ENCODE measurements around the gene RBM33. TPM values are rescaled to one million over a fixed set of nuclear protein-coding genes. Genes with fewer than 3 reads are reported as not detected.

RBM33 gene
- total RNA-seq, 4 donors from 2014 or later = 27.0 to 34.5 (median 32.6) TPM

- Histone ChIP-seq H3K4me1 (peaks cover 21 to 48% (median 37%) of the 10 kb centered on the region in 4 donors), H3K36me3 (no peaks in the 10 kb centered on the region), H3K27me3 (no peaks in the 10 kb centered on the region), H3K27ac (replicated peaks in 1 of 4) (no peak overlapping the region), H3K9me3 (peaks cover 0 to 14% (median 11%) of the 10 kb centered on the region in 4 donors), H3K4me3 (no peak overlapping the region)
- no peak for DNase-seq (ENCODE audit: extremely low spot score)
- intact Hi-C loops (cut with DNase I) = no loop called here
- TF ChIP-seq POLR2A (IDR thresholded peaks at IDR 0.05; ENCODE audit: low read depth) (no peak), EP300 (IDR thresholded peaks at IDR 0.05) (no peak), POLR2AphosphoS5 (IDR thresholded peaks at IDR 0.05) (no peak), CTCF (IDR thresholded peaks at IDR 0.05) (no peak)
- 75% methylated on average over 2 of the region's 2 CpGs for WGBS
Measured at GRCh38 chr7:155653803-155654202, 9.3 kb downstream of the RBM33 start.

- Histone ChIP-seq H3K9me3 (no peaks in the 10 kb centered on the region), H3K27ac (replicated peaks in 1 of 4) (no peak overlapping the region), H3K36me3 (no peaks in the 10 kb centered on the region), H3K4me3 (no peak overlapping the region), H3K27me3 (no peaks in the 10 kb centered on the region), H3K4me1 (peaks cover 21 to 51% (median 44%) of the 10 kb centered on the region in 4 donors)
- no peak for TF ChIP-seq EP300 (IDR thresholded peaks at IDR 0.05)
- TF ChIP-seq CTCF (IDR thresholded peaks at IDR 0.05) = no peak
- no peak for TF ChIP-seq POLR2AphosphoS5 (IDR thresholded peaks at IDR 0.05)
- TF ChIP-seq POLR2A (IDR thresholded peaks at IDR 0.05; ENCODE audit: low read depth) = no peak
- DNase-seq (ENCODE audit: extremely low spot score) = no peak
- intact Hi-C loops (cut with DNase I) = no loop called here
- 68% methylated on average over 7 of the region's 7 CpGs for WGBS
Measured at GRCh38 chr7:155656891-155657290, 12.4 kb downstream of the RBM33 start.

- intact Hi-C loops (cut with DNase I) = no loop called here
- TF ChIP-seq CTCF (IDR thresholded peaks at IDR 0.05) (no peak), POLR2A (IDR thresholded peaks at IDR 0.05; ENCODE audit: low read depth) (no peak), POLR2AphosphoS5 (IDR thresholded peaks at IDR 0.05) (no peak), EP300 (IDR thresholded peaks at IDR 0.05) (no peak)
Measured at GRCh38 chr7:155660059-155660757, 15.7 kb downstream of the RBM33 start.

GRCh38 chr7:155660758-155661093 is 16.3 kb downstream of the RBM33 start:
- no peak for DNase-seq (ENCODE audit: extremely low spot score)
- Histone ChIP-seq H3K27ac (replicated peaks in 1 of 4) (no peak overlapping the region), H3K9me3 (no peaks in the 10 kb centered on the region), H3K36me3 (peaks cover 0 to 8% (median 3%) of the 10 kb centered on the region in 4 donors), H3K4me3 (no peak overlapping the region), H3K4me1 (peaks cover 17 to 47% (median 43%) of the 10 kb centered on the region in 4 donors), H3K27me3 (no peaks in the 10 kb centered on the region)
- no peak for TF ChIP-seq POLR2A (IDR thresholded peaks at IDR 0.05; ENCODE audit: low read depth)
- no peak for TF ChIP-seq EP300 (IDR thresholded peaks at IDR 0.05)
- TF ChIP-seq POLR2AphosphoS5 (IDR thresholded peaks at IDR 0.05) = no peak
- TF ChIP-seq CTCF (IDR thresholded peaks at IDR 0.05) = no peak
- WGBS = 93% methylated on average over 1 of the region's 1 CpG
- intact Hi-C loops (cut with DNase I) = no loop called here

More at GRCh38 chr7:155660059-155660757, 15.7 kb downstream of the RBM33 start:
- Histone ChIP-seq H3K27me3 (no peaks in the 10 kb centered on the region), H3K36me3 (peaks cover 0 to 3% (median under 1%) of the 10 kb centered on the region in 4 donors), H3K27ac (replicated peaks in 1 of 4) (no peak overlapping the region), H3K9me3 (no peaks in the 10 kb centered on the region), H3K4me1 (peaks cover 22 to 47% (median 42%) of the 10 kb centered on the region in 4 donors), H3K4me3 (no peak overlapping the region)
- no peak for DNase-seq (ENCODE audit: extremely low spot score)
- WGBS = 88% methylated on average over 5 of the region's 5 CpGs

Measured in esophagus muscularis mucosa (tissue), 4 donors.